ENCODE measurements around the gene MTMR2.

MTMR2 gene

GRCh38 chr11:95790123-95790932 is 133.6 kb downstream of the MTMR2 start, which contains the start of gene CEP57:
Gene CEP57, plus strand, starts transcription at chr11:95790498. Its CDS starts 201 bp downstream, at chr11:95790699.
- in situ Hi-C loops (cut with HindIII; ENCODE audit: low sequenced_read_pairs), result no loop called here

- in situ Hi-C loops (cut with HindIII; ENCODE audit: low sequenced_read_pairs), result no loop called here
Measured at GRCh38 chr11:95789506-95790122, 134.3 kb downstream of the MTMR2 start, which contains the start of gene FAM76B. Gene FAM76B, minus strand, starts transcription at chr11:95789782. Its CDS starts 304 bp downstream, at chr11:95789478.

GRCh38 chr11:95788921-95789505 is 134.9 kb downstream of the MTMR2 start:
- in situ Hi-C loops (cut with HindIII; ENCODE audit: low sequenced_read_pairs), result no loop called here
